ENCODE data around the gene ARFGEF2.
"Not testable (repeated sequence)": the region's sequence is repeated elsewhere in the genome, so short reads cannot be mapped to it uniquely, and the experiment has no call there.

The ARFGEF2 gene

DNA sequence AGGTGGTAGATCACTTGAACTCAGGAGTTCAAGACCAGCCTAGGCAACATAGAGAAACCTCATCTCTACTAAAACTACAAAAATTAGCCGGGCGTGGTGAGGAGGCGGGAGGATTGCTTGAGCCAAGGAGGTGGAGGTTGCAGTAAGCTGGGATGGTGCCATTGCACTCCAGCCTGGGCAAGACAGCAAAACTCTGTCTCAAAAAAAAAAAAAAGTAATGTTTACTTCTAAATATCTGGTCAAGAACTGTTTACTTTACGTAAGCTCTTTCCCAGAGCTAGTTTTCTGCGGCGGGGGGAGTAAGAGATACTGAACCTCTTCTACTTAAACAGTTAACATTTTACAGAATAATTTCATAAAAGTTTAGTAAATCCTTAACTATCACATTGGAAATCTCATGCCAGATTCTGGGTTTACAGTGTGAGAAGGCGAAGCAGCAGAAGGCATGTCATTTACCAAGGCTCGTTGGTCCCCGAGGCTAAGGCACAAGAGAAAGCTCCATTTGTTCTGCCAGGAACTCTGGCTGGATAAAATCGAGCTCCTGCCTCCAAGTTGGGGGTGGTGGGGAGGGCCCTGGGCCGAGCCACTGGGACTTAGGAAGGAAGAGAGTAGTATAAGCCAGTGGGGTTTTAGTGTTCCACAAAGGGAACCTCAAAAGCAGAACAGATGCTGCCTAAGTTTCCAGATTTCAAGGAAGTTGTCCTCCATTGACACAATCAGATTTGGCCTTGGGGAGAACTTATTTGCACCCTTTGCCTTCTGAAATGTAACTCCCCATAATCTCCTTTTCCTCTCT lies 41.7 kb downstream of the ARFGEF2 start:
- H3K4me3 ChIP-seq (ENCODE audit: insufficient read depth, low read depth, low read length): no peak overlapping the region
- 94 to 96% methylated on average over 11 of the region's 11 CpGs for WGBS, 2 experiments
- H3K4me1 ChIP-seq (ENCODE audit: control insufficient read depth, insufficient read depth, low read length): no peaks in the 10 kb centered on the region
- peak overlapping the region; percentile 33 for H3K27ac ChIP-seq (ENCODE audit: insufficient read depth, low read depth, low read length, poor library complexity, severe bottlenecking)
- peaks cover 7% of the 10 kb centered on the region for H3K36me3 ChIP-seq (ENCODE audit: control insufficient read depth, insufficient read depth, low read length)
- H3K9me3 ChIP-seq (ENCODE audit: control insufficient read depth, low read length): no peaks in the 10 kb centered on the region
- H3K27me3 ChIP-seq (ENCODE audit: control insufficient read depth, insufficient read depth, low read length, poor library complexity, severe bottlenecking): no peaks in the 10 kb centered on the region

DNA sequence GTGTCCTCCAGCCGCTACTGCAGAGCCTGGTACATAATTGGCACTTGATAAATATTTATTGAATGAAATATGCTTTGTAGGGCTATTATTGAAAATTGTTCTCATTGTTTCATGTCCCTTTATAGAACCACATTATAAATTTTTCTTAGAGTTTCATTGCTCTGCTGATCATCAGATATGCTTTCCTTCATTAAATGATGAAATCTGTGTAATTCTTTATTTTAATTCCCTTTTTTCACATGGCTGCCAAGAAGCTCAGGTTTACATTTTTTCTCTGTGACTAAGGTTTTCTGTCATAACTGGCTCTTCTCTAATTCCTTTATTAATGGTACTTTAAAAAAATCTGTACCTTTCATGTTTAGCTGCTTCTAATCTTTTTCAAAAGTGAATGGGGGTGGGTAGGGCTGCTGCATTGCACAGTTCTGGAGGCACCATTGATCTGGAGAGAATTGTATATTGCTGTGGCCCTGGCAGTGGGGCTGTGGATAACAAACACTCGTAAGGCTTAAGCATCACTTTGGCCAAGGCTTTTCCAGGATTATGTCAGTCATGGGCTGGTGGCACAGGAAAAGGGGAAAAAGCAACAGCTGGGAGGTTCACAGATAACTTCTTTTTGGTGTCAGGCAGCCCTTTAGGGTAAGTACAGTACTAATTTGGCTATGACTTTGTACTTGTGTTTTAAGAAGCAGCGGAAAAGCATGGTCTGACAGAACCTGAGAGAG lies 43.8 kb downstream of the ARFGEF2 start:
- Histone ChIP-seq H3K36me3 (ENCODE audit: control insufficient read depth, insufficient read depth, low read length) (peaks cover 5% of the 10 kb centered on the region), H3K27ac (ENCODE audit: insufficient read depth, low read depth, low read length, poor library complexity, severe bottlenecking) (no peak overlapping the region), H3K27me3 (ENCODE audit: control insufficient read depth, insufficient read depth, low read length, poor library complexity, severe bottlenecking) (no peaks in the 10 kb centered on the region), H3K4me3 (ENCODE audit: insufficient read depth, low read depth, low read length) (no peak overlapping the region), H3K9me3 (ENCODE audit: control insufficient read depth, low read length) (no peaks in the 10 kb centered on the region), H3K4me1 (ENCODE audit: control insufficient read depth, insufficient read depth, low read length) (no peaks in the 10 kb centered on the region)
- WGBS, 2 experiments: 97% methylated on average over 2 to 3 of the region's 3 CpGs

DNA sequence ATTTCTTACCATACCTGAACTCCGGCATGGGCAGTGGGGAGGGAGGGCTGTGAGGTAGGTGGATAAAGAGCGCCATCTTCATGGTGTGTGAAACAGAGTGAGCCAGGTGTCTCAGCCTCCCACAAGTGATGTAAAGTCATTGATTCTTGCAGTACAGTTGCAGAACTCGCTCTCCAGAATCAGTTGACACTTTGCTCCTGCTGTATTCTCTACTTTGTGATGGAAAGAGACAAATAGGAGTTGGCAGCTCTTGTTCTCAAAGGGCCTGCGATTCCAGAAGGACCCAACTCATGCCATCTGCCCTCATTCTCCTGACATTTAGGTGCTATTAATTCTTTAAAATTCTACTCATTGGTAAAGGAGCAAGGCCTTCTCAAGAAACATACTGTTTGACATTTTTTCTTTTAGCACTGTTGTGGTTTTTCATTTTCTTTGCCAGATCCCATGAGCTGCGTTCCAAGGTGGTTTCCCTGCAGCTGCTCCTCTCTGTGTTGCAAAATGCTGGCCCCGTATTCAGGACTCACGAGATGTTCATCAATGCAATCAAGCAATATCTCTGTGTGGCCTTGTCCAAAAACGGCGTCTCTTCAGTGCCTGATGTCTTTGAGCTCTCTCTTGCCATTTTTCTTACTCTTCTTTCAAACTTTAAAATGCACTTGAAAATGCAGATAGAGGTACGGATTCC lies 49.3 kb downstream of the ARFGEF2 start:
- Histone ChIP-seq H3K27ac (ENCODE audit: insufficient read depth, low read depth, low read length, poor library complexity, severe bottlenecking) (no peak overlapping the region), H3K4me1 (ENCODE audit: control insufficient read depth, insufficient read depth, low read length) (no peaks in the 10 kb centered on the region), H3K9me3 (ENCODE audit: control insufficient read depth, low read length) (no peaks in the 10 kb centered on the region), H3K36me3 (ENCODE audit: control insufficient read depth, insufficient read depth, low read length) (peaks cover 13% of the 10 kb centered on the region), H3K4me3 (ENCODE audit: insufficient read depth, low read depth, low read length) (no peak overlapping the region), H3K27me3 (ENCODE audit: control insufficient read depth, insufficient read depth, low read length, poor library complexity, severe bottlenecking) (no peaks in the 10 kb centered on the region)
- 95 to 98% methylated on average over 9 of the region's 10 CpGs for WGBS, 2 experiments

DNA sequence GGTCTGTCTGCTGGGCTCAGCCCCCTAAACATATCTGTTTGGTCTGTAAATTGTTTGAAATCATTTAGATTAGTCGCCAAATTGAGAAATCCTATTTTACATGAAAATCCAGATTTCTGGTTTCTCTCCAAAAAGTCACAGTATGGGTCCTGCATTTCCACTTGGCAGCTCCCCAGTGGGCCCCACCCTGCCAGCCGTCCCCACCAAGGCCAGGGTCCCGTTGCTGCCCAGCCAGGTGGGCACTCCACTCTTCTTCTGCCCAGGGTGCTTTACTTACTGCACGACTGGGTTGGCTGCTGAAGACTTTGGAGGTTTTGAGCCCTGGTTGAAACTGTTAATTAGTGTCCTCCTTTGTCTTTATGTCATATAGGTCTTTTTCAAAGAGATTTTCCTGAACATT lies 50.4 kb downstream of the ARFGEF2 start:
- Histone ChIP-seq H3K9me3 (ENCODE audit: control insufficient read depth, low read length) (no peaks in the 10 kb centered on the region), H3K36me3 (ENCODE audit: control insufficient read depth, insufficient read depth, low read length) (peaks cover 17% of the 10 kb centered on the region), H3K4me3 (ENCODE audit: insufficient read depth, low read depth, low read length) (no peak overlapping the region), H3K4me1 (ENCODE audit: control insufficient read depth, insufficient read depth, low read length) (no peaks in the 10 kb centered on the region), H3K27ac (ENCODE audit: insufficient read depth, low read depth, low read length, poor library complexity, severe bottlenecking) (no peak overlapping the region), H3K27me3 (ENCODE audit: control insufficient read depth, insufficient read depth, low read length, poor library complexity, severe bottlenecking) (no peaks in the 10 kb centered on the region)
- WGBS, 2 experiments: 96 to 99% methylated on average over 4 of the region's 4 CpGs

DNA sequence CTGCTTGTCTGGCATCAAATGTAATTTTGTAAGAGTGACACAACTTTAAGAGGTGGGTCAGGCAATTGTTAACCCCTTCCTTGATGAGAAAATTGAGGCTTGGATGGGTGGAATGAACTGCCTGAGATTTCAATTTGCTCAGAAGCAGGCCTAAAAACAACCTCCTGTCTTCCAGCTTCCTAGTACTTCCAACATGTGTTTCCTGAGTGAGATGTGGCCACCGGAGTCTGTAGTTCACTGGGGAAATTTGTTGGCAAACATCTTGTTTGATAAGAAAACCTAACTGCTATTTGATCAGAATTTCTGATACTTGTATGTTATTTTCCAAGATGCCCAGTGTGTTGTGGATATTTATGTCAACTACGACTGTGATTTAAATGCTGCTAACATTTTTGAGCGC lies 51.3 kb downstream of the ARFGEF2 start:
- no peaks in the 10 kb centered on the region for H3K4me1 ChIP-seq (ENCODE audit: control insufficient read depth, insufficient read depth, low read length)
- peaks cover 17% of the 10 kb centered on the region for H3K36me3 ChIP-seq (ENCODE audit: control insufficient read depth, insufficient read depth, low read length)
- WGBS, 2 experiments: 98 to 100% methylated on average over 3 of the region's 3 CpGs
- H3K27me3 ChIP-seq (ENCODE audit: control insufficient read depth, insufficient read depth, low read length, poor library complexity, severe bottlenecking): no peaks in the 10 kb centered on the region
- no peaks in the 10 kb centered on the region for H3K9me3 ChIP-seq (ENCODE audit: control insufficient read depth, low read length)
- no peak overlapping the region for H3K27ac ChIP-seq (ENCODE audit: insufficient read depth, low read depth, low read length, poor library complexity, severe bottlenecking)
- no peak overlapping the region for H3K4me3 ChIP-seq (ENCODE audit: insufficient read depth, low read depth, low read length)

DNA sequence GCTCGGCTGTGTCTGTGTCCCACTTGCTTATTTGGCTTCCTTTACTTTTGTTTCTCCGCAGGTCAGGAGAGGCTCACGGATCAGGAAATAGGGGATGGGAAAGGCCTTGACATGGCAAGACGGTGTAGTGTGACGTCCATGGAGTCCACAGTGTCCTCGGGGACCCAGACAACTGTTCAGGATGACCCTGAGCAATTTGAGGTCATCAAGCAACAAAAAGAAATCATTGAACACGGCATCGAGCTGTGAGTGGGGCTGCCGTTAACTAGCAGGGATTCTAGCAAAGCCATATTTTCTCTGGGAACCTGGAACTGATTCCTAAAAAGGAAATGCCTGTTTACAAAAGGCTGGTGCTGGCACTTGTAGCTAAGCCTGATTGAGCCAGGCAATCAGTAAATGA lies 54.4 kb downstream of the ARFGEF2 start:
- Histone ChIP-seq H3K4me3 (ENCODE audit: insufficient read depth, low read depth, low read length) (no peak overlapping the region), H3K27me3 (ENCODE audit: control insufficient read depth, insufficient read depth, low read length, poor library complexity, severe bottlenecking) (no peaks in the 10 kb centered on the region), H3K9me3 (ENCODE audit: control insufficient read depth, low read length) (no peaks in the 10 kb centered on the region), H3K36me3 (ENCODE audit: control insufficient read depth, insufficient read depth, low read length) (peaks cover 17% of the 10 kb centered on the region), H3K27ac (ENCODE audit: insufficient read depth, low read depth, low read length, poor library complexity, severe bottlenecking) (no peak overlapping the region), H3K4me1 (ENCODE audit: control insufficient read depth, insufficient read depth, low read length) (no peaks in the 10 kb centered on the region)
- 94 to 95% methylated on average over 9 of the region's 9 CpGs for WGBS, 2 experiments

DNA sequence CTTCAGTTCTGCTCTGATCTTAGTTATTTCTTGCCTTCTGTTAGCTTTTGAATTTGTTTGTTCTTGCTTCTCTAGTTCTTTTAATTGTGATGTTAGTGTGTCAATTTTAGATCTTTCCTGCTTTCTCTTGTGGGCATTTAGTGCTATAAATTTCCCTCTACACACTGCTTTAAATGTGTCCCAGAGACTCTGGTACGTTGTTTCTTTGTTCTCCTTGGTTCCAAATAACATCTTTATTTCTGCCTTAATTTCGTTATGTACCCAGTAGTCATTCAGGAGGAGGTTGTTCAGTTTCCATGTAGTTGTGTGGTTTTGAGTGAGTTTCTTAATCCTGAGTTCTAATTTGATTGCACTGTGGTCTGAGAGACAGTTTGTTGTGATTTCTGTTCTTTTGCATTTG lies 58.5 kb downstream of the ARFGEF2 start:
- H3K4me1 ChIP-seq (ENCODE audit: control insufficient read depth, insufficient read depth, low read length); H3K27me3 ChIP-seq (ENCODE audit: control insufficient read depth, insufficient read depth, low read length, poor library complexity, severe bottlenecking); H3K27ac ChIP-seq (ENCODE audit: insufficient read depth, low read depth, low read length, poor library complexity, severe bottlenecking); H3K9me3 ChIP-seq (ENCODE audit: control insufficient read depth, low read length); H3K4me3 ChIP-seq (ENCODE audit: insufficient read depth, low read depth, low read length): not testable (repeated sequence)
- WGBS, 2 experiments: 86 to 96% methylated on average over 2 of the region's 2 CpGs
- H3K36me3 ChIP-seq (ENCODE audit: control insufficient read depth, insufficient read depth, low read length): peaks cover 37% of the 10 kb centered on the region

DNA sequence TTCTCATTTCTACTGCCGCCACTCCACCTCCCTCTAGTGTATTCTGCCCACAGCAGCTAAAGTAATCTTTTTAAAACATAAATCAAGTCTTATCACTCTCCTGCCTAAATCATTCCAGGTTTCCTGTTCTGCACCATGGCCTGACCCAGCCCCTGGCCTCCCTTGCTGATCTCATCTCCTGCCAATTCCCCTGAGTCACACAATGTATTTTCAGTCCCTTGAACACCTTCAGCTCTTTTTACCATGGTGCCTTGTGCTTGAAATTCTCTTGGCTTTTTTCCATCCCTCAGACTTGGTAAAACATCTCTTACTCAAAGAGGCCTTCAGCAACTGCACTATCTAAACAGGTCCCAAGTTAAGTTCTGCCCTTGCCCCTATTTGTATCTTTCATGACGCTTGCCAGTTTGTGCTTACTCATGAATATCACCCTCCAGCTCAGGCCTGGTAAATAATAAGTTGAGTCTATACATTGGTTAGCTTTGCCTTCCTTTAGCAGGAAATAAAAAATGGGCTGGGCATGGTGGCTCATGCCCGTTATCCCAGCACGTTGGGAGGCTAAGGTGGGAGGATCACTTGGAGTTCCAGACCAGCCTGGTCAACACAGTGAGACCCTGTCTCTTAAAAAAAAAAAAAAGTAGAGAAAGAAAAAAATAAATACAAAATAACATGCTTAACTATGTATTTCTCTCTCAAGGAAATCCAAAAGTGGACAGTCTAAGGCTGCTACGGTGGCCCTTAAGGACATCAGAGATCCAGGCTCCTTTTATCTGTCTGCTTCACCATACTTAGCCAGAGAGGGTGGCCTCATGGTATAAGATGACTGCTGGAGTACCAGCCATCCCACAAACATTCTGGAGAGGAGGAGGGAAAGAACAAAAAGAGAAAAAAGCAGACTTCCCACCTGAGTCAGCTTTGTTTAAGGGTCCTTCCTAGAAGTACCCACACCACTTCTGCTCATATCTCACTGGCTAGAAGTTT lies 62.2 kb downstream of the ARFGEF2 start:
- Histone ChIP-seq H3K27me3 (ENCODE audit: control insufficient read depth, insufficient read depth, low read length, poor library complexity, severe bottlenecking) (no peaks in the 10 kb centered on the region), H3K4me3 (ENCODE audit: insufficient read depth, low read depth, low read length) (no peak overlapping the region), H3K36me3 (ENCODE audit: control insufficient read depth, insufficient read depth, low read length) (peaks cover 25% of the 10 kb centered on the region), H3K4me1 (ENCODE audit: control insufficient read depth, insufficient read depth, low read length) (no peaks in the 10 kb centered on the region), H3K27ac (ENCODE audit: insufficient read depth, low read depth, low read length, poor library complexity, severe bottlenecking) (no peak overlapping the region), H3K9me3 (ENCODE audit: control insufficient read depth, low read length) (no peaks in the 10 kb centered on the region)
- WGBS, 2 experiments: 88 to 94% methylated on average over 5 of the region's 5 CpGs

DNA sequence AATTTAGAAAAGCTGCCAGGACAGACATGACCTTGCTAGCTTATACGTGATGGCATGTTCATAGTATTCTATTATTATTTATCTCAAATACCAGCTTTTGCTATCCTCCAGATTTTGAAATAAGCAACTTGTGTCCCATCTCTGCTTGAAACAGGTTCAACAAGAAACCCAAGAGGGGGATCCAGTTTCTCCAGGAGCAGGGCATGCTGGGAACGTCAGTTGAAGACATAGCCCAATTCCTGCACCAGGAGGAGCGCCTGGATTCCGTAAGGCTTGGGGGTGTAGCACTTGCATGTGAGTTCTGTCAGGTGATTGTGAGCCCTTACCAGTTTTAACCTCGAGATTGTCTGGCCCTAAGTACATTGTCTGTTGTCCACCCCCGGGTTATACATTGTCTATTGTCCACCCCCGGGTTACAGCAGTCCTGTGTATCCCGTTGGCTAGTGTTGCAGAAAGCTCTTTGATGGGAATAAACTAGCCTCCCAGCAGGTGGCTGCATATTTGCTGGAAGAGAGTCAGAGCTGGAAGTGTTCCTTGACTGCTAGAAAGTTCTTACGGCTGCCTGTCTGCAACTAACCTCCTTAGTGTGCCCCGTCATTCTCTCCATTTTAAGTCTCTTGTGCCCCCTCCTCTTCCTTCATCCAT lies 63.2 kb downstream of the ARFGEF2 start:
- 87 to 94% methylated on average over 9 to 10 of the region's 10 CpGs for WGBS, 2 experiments

More for the DNA sequence above, 63.2 kb downstream of the ARFGEF2 start:
- no peaks in the 10 kb centered on the region for H3K27me3 ChIP-seq (ENCODE audit: control insufficient read depth, insufficient read depth, low read length, poor library complexity, severe bottlenecking)
- no peak overlapping the region for H3K4me3 ChIP-seq (ENCODE audit: insufficient read depth, low read depth, low read length)
- H3K4me1 ChIP-seq (ENCODE audit: control insufficient read depth, insufficient read depth, low read length): no peaks in the 10 kb centered on the region
- peaks cover 30% of the 10 kb centered on the region for H3K36me3 ChIP-seq (ENCODE audit: control insufficient read depth, insufficient read depth, low read length)
- no peaks in the 10 kb centered on the region for H3K9me3 ChIP-seq (ENCODE audit: control insufficient read depth, low read length)
- H3K27ac ChIP-seq (ENCODE audit: insufficient read depth, low read depth, low read length, poor library complexity, severe bottlenecking): no peak overlapping the region
